Natural killer cell (primary cell): ENCODE measurements around the gene SLC44A4. TPM values are rescaled to one million over a fixed set of nuclear protein-coding genes. Genes with fewer than 3 reads are reported as not detected.

Experiments
- ATAC-seq, 3 donors: fragments of 150-1000 bp in 2 of 3; fragments of 200-7000 bp in 1 of 3; cut with Tn5 transposase; 1 replicate in 1 of 3; 2 replicates in 2 of 3; pipeline ENCODE4 v1.10.0; 2021; ENCODE audit warnings: mild to moderate bottlenecking in 2 of 3, moderate library complexity in 2 of 3
- DNase-seq, 2 donors: peaks; one replicate each; pipeline versions ENCODE4 v3.0.0 to v3.0.0-alpha.2; 2013 to 2021; ENCODE audit warnings: mixed read lengths in 1 of 2
- H3K27ac ChIP-seq: one replicate; pipeline ENCODE4 v1.5.1; 2013; ENCODE audit warnings: mild to moderate bottlenecking, low read length
- H3K27me3 ChIP-seq: one replicate; pipeline ENCODE4 v1.6.1; 2013; ENCODE audit warnings: low read length; ENCODE audit not compliant: control insufficient read depth, insufficient read depth
- H3K36me3 ChIP-seq: one replicate; pipeline ENCODE4 v1.6.1; 2013; ENCODE audit warnings: low read length; ENCODE audit not compliant: control insufficient read depth, insufficient read depth
- H3K4me1 ChIP-seq: one replicate; pipeline ENCODE4 v1.6.1; 2013; ENCODE audit warnings: low read length; ENCODE audit not compliant: control insufficient read depth, insufficient read depth
- H3K4me3 ChIP-seq: one replicate; pipeline ENCODE4 v1.5.1; 2013; ENCODE audit warnings: low read length
- H3K9me3 ChIP-seq: one replicate; pipeline ENCODE4 v1.6.1; 2013; ENCODE audit warnings: low read length; ENCODE audit not compliant: control insufficient read depth, insufficient read depth
- H3K27ac Mint-ChIP-seq, 2 donors: one replicate each; pipeline ENCODE4 v1.8.0; 2022; ENCODE audit warnings: mild to moderate bottlenecking in 2 of 2, mixed read lengths in 2 of 2, moderate library complexity in 1 of 2
- H3K27me3 Mint-ChIP-seq, 2 donors: one replicate each; pipeline ENCODE4 v1.8.0; 2022; ENCODE audit warnings: low read depth in 2 of 2, mixed read lengths in 2 of 2
- H3K36me3 Mint-ChIP-seq: one replicate; pipeline ENCODE4 v1.8.0; 2022; ENCODE audit warnings: mixed read lengths
- H3K4me1 Mint-ChIP-seq, 2 donors: one replicate each; pipeline ENCODE4 v1.8.0; 2022; ENCODE audit warnings: mixed read lengths in 2 of 2
- H3K4me3 Mint-ChIP-seq: one replicate; pipeline ENCODE4 v1.8.0; 2022; ENCODE audit warnings: mild to moderate bottlenecking, moderate library complexity, mixed read lengths
- H3K9me3 Mint-ChIP-seq, 2 donors: one replicate each; pipeline ENCODE4 v1.8.0; 2022; ENCODE audit warnings: mixed read lengths in 2 of 2
- WGBS: methylation state at CpG from one replicate; pipeline ENCODE4 v1.1.7; 2013; ENCODE audit warnings: missing lambda C conversion rate; ENCODE audit not compliant: insufficient coverage; 5-methylcytosine and 5-hydroxymethylcytosine counted together
- intact Hi-C: fragments of 100-400 bp; cut with micrococcal nuclease; formaldehyde crosslinking; loops from one replicate; pipeline ENCODE4 v1.14.2; 2022
- total RNA-seq, 4 donors: library from RNA; stranded (reverse); fragments of 120-200 nt in 1 of 4; gene quantifications; one replicate each; pipeline versions ENCODE4 v1.2.3 to v1.2.4, GENCODE V29; 2013 to 2022
- TF ChIP-seq, protein P1 (sequence below): fragments of 200-600 bp; IDR thresholded peaks from one replicate; pipeline ENCODE4 v1.8.0; 2022; ENCODE audit warnings: antibody characterized with exemption

SLC44A4 gene
- total RNA-seq, 3 donors from 2014 or later (not counting 1 experiment from before 2014, with no cell fraction given): 0.48 TPM; not detected in 2

DNA sequence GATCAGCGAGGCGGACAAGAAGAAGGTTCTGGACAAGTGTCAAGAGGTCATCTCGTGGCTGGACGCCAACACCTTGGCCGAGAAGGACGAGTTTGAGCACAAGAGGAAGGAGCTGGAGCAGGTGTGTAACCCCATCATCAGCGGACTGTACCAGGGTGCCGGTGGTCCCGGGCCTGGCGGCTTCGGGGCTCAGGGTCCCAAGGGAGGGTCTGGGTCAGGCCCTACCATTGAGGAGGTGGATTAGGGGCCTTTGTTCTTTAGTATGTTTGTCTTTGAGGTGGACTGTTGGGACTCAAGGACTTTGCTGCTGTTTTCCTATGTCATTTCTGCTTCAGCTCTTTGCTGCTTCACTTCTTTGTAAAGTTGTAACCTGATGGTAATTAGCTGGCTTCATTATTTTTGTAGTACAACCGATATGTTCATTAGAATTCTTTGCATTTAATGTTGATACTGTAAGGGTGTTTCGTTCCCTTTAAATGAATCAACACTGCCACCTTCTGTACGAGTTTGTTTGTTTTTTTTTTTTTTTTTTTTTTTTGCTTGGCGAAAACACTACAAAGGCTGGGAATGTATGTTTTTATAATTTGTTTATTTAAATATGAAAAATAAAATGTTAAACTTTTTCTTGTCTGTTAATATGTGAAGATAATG lies 49.0 kb downstream of the SLC44A4 start:
- Mint-ChIP-seq H3K27me3 (no peaks in the 10 kb centered on the region), H3K4me3 (peak overlapping the region; percentile 84), H3K27ac (peak overlapping the region; percentile 74 to 91), H3K9me3 (no peaks in the 10 kb centered on the region), H3K36me3 (no peaks in the 10 kb centered on the region), H3K4me1 (peaks cover 29 to 30% of the 10 kb centered on the region in 2 donors)
- H3K27ac ChIP-seq: peak overlapping the region; percentile 57
- DNase-seq (peak in 1 of 2 donors; percentile 78), ATAC-seq (peak in 2 of 3 donors; percentile 15 to 49)
- peaks cover 48% of the 10 kb centered on the region for H3K4me1 ChIP-seq
- intact Hi-C loops: loop anchor here (1.0 to 5.0 kb wide), 4 partner anchors 32 to 287 kb away; partner anchors contain the start of genes DDX39B and VARS1
- H3K36me3 ChIP-seq: no peaks in the 10 kb centered on the region
- no peaks in the 10 kb centered on the region for H3K27me3 ChIP-seq
- H3K9me3 ChIP-seq: no peaks in the 10 kb centered on the region
- TF ChIP-seq, protein P1, sequence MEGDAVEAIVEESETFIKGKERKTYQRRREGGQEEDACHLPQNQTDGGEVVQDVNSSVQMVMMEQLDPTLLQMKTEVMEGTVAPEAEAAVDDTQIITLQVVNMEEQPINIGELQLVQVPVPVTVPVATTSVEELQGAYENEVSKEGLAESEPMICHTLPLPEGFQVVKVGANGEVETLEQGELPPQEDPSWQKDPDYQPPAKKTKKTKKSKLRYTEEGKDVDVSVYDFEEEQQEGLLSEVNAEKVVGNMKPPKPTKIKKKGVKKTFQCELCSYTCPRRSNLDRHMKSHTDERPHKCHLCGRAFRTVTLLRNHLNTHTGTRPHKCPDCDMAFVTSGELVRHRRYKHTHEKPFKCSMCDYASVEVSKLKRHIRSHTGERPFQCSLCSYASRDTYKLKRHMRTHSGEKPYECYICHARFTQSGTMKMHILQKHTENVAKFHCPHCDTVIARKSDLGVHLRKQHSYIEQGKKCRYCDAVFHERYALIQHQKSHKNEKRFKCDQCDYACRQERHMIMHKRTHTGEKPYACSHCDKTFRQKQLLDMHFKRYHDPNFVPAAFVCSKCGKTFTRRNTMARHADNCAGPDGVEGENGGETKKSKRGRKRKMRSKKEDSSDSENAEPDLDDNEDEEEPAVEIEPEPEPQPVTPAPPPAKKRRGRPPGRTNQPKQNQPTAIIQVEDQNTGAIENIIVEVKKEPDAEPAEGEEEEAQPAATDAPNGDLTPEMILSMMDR: peak; percentile 64
- peak overlapping the region; percentile 48 for H3K4me3 ChIP-seq
- WGBS: 3% methylated on average over 11 of the region's 15 CpGs

DNA sequence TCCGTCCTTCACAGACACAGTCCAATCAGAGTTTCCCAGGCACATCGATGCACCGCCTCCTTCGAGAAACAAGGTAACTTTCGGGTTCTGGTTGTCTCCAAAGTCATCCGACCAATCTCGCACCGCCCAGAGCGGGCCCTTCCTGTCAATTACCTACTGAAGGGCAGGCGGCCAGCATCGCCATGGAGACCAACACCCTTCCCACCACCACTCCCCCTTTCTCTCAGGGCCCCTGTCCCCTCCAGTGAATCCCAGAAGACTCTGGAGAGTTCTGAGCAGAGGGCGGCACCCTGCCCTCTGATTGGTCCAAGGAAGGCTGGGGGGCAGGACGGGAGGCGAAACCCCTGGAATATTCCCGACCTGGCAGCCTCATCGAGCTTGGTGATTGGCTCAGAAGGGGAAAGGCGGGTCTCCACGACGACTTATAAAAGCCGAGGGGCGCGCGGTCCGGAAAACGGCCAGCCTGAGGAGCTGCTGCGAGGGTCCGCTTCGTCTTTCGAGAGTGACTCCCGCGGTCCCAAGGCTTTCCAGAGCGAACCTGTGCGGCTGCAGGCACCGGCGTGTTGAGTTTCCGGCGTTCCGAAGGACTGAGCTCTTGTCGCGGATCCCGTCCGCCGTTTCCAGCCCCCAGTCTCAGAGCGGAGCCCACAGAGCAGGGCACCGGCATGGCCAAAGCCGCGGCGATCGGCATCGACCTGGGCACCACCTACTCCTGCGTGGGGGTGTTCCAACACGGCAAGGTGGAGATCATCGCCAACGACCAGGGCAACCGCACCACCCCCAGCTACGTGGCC lies 51.3 kb downstream of the SLC44A4 start, which contains the start of gene HSPA1B:
TSS of gene HSPA1B (plus strand) at position 453 of the 794 bp plus-strand sequence. CDS start at position 666, 213 bp downstream.
- Mint-ChIP-seq H3K36me3 (no peaks in the 10 kb centered on the region), H3K27me3 (no peaks in the 10 kb centered on the region), H3K9me3 (no peaks in the 10 kb centered on the region), H3K27ac (peak within 1 kb of the TSS; percentile 95 to 99), H3K4me3 (peak within 1 kb of the TSS; percentile 96), H3K4me1 (peaks cover 22 to 25% of the 10 kb centered on the region in 2 donors)
- WGBS: under 1% methylated on average over 47 of the region's 56 CpGs
- peaks cover 42% of the 10 kb centered on the region for H3K4me1 ChIP-seq
- no peaks in the 10 kb centered on the region for H3K36me3 ChIP-seq
- H3K9me3 ChIP-seq: no peaks in the 10 kb centered on the region
- intact Hi-C loops: no loop called here
- peak within 1 kb of the TSS; percentile 55 for H3K27ac ChIP-seq
- TF ChIP-seq, protein P1: no peak
- no peaks in the 10 kb centered on the region for H3K27me3 ChIP-seq
- ATAC-seq: peak; percentile 78 to 86 (median 82)
- peak; percentile 66 to 91 for DNase-seq
- H3K4me3 ChIP-seq: peak within 1 kb of the TSS; percentile 77

DNA sequence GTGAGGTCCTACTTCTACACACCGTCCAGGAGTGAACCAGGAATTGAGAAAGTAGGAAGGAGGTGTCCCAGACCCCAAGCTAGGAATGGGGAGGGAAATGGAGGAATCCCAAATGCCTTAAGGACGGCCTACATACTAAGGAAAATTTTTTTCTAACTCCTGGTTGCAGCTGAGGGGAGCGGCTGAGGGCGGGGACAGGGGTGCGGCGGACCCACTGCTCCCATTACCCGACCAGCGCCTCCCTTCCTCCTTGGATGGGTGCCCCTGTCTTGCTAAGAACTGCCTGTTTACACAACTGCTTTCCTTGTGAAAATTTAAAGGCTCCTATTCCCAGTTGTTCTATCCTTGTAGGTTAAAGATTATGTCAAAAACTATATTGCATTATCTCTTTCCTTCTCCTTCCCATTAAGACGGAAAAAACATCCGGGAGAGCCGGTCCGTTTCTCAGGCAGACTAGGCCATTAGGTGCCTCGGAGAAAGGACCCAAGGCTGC lies 52.0 kb downstream of the SLC44A4 start:
- Mint-ChIP-seq H3K9me3 (no peaks in the 10 kb centered on the region), H3K27ac (peak overlapping the region; percentile 95 to 99), H3K36me3 (no peaks in the 10 kb centered on the region), H3K27me3 (no peaks in the 10 kb centered on the region), H3K4me3 (peak overlapping the region; percentile 96), H3K4me1 (peaks cover 29 to 31% of the 10 kb centered on the region in 2 donors)
- peak overlapping the region; percentile 55 for H3K27ac ChIP-seq
- no peaks in the 10 kb centered on the region for H3K36me3 ChIP-seq
- intact Hi-C loops: no loop called here
- ATAC-seq: peak; percentile 12 to 22 (median 20)
- peak overlapping the region; percentile 77 for H3K4me3 ChIP-seq
- H3K27me3 ChIP-seq: no peaks in the 10 kb centered on the region
- TF ChIP-seq, protein P1: no peak
- peaks cover 47% of the 10 kb centered on the region for H3K4me1 ChIP-seq
- H3K9me3 ChIP-seq: no peaks in the 10 kb centered on the region
- no peak for DNase-seq
- WGBS: 2% methylated on average over 13 of the region's 13 CpGs
